HG03378 (cell line): ENCODE data around the gene SMAD2.

Experiments
- ATAC-seq: cut with Tn5 transposase; IDR thresholded peaks from one replicate; pipeline ENCODE4 v1.9.1; 2021; ENCODE audit warnings: mild to moderate bottlenecking, moderate library complexity; ENCODE audit not compliant: unreplicated experiment

Gene SMAD2

DNA sequence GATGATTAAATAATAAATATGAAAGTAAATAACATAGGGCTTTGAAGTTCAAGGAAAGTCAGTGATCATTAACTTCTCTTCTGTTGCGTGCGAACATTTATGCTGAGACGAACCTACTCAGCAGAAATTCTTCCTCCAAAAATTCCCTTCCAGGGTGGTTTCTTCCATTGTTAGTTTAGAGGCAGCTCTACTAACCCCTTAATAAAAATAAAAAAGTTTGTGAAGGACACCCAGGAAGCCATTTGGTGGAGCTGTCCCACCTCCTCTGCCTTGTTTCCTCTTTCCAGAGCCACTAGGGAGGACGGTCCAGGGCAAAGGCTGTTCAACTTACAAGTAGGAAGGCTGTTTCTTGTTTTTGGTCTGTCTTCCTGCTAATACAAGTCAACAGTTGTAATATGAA is 2.1 kb upstream of the SMAD2 start:
- ATAC-seq, result no peak

DNA sequence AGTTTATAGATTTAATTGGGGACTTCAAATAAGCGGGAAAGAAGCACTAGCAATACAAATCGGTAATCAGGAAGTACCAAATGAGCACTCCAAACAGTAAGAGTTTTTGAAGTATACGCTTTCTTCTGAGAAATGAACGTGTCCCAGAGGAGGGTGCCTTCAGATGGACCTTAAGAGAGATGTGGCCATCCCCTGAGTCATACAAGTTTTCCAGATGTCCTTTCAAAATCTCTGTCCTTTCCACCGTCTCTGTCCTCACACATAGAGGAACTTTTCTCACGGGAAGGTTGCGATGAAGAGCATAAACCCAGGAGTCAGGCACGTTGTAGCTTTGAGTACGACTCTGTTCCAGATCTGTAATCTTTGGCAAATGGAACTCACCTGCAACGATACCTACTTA is 1.7 kb upstream of the SMAD2 start:
- no peak for ATAC-seq

DNA sequence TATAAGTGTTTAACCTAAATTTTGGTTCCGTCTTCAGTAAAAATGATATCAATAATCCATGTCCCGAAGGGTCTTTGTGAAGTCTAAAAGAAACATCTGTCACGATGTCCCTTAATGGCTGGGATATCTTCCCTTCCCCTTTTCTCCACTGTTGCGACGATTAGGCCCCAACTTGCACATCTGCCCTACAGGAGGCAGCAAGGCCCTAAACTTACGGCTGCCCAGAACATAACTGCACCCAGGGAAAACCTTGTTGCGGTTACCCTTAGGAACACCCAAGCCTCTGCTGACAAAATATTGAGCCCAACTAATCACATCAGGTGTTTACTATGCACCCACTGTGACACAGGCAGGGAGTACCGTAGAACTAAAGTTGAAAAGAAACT is 1.3 kb upstream of the SMAD2 start:
- ATAC-seq, result peak; percentile 12

DNA sequence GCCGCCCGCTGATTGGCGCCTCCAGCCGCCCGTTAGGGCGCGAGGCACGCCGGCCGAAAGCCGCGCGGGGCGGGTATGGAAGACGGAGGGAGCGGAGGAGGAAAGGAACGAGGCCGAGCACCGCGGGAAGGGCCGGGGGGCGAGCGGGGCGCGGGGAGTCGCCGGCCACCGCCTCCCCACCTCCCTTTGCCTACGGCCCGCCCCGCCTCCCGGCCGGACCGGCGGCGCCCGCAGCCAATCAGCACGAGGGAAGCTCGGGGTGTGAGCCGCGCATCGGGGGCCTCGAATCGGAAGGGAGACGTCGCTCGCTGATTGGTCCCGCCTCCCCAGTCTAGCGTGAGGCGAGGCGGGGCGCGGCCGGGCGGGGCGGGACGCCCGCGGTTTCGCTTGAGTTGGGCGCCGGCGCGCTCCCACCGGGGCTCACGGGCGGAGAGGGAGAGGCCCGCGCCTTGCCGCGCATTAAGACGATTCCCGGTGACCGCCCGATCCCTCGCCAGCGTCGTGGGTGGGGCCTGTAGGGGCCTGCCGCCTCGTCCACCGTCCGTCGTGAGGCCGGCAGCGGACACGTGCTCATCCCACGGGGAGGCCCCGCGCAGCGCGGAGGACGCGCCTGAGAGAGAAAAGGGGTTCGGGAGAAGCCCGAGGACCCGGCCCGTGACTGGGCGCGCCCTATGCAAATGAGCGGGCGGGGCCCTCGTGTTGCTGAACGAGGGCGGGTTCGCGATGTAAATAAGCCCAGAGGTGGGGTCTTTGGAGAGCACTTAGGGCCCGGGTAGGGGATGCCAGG is 665 bp upstream of the SMAD2 start:
- ATAC-seq, result peak; percentile 81

DNA sequence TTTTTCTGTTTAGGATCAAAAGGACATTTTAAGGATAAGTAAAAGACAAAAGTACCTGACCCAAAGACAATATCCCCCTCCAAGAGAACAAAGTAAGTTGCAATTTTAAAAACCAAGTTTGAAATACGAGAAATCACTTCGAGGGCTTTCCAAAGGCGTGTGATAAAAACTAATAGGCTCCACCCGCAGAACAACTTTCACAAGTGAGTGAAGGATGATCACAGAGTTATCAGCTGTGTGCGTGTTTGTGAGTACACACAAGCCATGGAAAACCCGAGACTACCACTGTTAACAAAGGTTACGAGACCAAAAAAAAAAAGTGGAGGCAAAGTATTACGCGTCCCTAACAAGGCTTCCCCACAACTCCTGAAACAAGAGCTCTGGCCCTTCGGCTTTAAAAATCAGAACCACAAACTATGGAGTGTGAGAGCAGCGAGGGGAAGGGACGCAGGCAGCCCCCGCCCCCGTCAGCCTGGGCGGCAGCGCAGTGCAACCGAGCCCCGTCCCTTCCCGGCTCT is 719 bp downstream of the SMAD2 start:
- no peak for ATAC-seq

DNA sequence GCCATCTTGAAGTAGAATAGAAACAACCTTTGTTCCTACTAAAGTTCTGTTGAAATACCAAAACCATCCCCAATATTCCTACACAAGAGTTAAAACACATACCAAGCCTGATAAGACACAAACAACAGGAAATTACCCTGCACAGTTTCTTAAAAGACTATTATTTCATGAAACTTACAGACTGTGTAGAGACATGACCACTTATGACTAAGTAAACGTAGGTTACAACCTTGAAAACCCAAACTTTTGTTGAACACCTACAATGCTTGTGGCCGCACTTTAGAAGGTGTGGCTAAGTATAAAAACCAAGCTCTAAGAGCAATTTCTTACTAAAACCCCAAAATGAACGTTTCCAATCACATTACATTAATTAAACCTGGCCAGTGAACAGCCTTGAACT is 2.0 kb downstream of the SMAD2 start:
- no peak for ATAC-seq

DNA sequence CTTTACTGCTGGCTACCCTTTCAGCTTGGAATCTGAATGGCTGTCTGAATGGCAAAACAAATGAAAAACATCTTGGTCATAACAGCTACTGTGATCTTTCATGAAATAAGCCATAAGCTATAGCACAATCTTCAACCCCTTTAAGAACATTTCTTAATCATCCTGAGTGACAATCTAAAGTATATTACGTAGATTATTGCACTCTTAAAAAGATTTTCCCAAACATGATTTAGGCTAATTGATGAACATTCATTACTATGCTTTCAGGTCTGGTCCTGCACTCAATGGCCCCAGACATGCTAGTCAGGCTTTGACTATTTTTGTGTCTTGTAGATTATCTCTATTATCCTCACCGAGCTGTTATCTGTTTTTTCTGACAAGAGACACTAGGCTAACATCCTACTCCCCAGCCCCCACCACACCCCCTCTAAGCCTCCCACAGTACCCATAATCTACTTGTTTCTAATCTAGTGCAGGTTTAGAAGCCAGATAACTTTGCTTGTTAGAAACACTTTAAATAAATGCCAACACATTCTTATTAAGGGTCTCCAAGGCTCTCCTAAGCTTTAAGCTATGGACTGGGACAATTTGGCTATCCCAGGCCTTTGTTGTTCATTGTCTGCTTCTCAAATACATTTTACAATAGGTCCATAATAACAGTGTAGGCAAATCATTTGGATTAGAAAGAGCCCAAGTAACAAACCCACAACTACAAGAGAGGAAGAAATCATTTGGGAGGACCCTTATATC is 4.2 kb downstream of the SMAD2 start:
- no peak for ATAC-seq

DNA sequence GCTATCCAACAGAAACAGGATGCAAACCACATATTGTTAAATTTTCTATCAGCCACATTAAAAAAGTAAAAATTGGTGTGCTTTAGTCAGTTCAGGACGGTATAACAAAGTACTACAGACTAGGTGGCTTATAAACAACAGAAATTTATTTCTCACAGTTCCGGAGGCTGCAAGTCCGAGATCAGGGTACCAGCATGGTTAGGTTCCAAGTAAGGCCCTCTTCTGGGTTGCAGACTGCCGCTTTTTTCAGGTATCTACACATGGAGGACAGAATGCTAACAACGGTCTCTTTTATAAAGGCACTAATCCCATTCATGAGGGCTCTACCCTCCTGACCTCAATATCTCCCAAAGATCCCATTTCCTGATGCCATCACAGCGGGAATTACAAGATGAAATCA is 10.5 kb downstream of the SMAD2 start:
- ATAC-seq, result no peak

DNA sequence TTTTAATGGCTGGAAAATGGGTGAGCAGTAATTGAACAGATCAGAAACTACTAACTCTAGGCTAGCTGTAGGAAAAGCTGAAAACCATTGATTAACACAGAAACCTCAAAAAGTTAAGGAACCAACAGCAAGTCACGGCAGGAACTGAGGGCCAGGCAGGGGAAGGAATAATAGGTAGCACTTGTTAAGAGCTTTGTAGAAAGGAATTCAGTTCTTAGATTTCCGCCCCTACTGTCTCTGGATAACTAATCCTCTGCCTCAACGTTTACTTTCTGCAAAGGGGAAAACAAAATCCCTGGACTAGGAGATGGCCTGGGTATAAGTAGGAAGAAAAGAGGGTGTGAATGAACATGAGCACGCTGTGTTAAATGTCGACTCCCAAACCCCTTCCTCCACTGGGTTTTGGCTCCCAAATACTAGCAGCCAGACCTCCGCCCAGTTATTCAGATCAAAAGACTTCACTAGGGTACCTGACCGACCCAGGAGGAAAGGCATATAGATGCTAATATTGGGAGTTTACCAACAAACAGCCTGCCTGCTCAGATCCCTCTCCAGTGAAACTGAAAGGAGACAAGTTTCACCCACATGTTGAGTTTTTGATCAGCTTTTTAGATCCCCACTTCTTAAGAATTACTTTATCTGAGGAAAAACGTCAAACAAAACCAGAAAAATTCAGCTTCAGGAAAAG is 12.4 kb downstream of the SMAD2 start:
- ATAC-seq, result no peak

DNA sequence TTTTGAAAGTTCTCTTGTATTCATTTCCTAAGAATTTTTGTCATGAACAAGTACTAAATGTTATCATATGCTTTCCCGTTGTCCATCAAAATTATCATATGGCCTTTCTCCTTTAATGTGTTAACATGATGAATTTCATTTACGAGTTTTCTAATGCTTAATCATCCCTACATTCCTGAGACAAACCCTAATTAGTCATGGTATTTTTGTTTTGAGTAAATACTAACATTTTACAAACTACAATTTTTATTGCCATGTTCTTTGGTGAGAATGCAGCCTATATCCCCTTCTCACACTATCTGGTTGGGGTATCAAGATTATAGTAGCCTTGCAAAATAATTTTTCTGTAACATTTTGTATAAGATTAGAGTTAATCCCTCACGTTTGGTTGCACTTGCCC is 14.5 kb downstream of the SMAD2 start:
- no peak for ATAC-seq

DNA sequence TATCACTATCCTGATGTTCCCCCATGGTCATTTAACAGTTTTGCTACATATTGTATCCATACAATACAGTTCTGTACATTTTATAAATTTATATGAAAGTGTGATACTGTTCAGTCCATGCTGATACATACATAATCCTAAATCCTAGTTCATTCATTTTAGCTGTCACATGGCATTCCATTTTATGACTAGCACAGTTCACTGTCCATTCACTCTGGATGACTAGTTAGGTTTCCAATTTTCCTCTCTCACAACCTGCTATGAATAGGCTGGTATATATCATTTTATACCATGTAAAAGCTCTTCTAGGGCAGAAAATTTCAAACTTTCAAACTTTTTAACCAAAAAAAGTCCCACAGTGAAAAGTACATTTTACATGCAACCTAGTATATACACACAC is 15.2 kb downstream of the SMAD2 start:
- no peak for ATAC-seq

DNA sequence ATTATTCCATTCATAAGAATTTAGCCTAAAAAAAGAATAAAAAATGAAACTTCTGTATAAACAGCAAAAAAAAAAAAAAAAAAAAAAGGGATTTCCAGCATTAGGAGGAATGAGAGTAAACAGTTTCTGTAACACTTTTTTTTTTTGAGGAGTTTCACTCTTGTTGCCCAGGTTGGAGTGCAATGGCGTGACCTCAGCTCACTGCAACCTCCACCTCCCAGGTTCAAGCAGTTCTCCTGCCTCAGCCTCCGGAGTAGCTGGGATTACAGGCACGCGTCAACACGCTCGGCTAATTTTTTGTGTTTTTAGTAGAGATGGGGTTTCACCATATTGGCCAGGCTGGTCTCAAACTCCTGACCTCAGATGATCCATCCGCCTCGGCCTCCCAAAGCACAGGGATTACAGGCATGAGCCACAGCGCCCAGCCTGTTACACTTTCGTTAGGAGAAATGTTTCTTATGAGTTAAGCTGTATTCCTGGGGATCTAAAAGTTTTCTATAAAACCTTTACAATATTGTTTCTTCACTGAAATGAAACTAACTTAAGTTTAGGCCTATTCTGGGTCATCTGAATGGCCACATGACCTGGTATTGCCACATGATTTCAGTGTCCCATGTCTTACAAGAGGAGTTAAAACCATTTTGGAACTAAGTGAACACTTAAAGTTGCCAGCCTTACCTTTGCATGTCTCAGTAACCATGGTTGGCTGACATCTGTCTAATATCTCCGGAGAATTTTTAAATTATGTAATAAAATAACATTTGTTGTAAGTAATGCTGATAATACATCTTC is 17.5 kb downstream of the SMAD2 start:
- ATAC-seq, result no peak

DNA sequence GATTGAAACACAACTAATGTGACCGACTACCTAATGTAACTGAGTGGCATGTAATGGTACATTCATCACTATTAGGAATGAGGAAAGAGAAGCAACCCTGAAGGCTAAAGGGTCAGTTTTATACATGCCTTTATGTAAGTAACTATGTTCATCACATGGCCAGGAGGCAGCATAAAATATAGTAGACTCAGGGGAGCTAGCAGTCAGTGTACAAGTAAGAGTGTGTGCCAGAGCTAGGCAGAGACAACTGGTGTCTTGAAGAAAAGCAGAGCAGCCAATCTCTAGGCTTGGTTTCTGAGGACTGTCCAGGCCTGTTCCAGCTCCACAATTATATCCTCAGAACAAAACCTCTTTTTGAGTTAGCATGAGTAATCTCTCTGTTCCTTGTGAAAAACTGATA is 18.1 kb downstream of the SMAD2 start:
- ATAC-seq, result no peak

DNA sequence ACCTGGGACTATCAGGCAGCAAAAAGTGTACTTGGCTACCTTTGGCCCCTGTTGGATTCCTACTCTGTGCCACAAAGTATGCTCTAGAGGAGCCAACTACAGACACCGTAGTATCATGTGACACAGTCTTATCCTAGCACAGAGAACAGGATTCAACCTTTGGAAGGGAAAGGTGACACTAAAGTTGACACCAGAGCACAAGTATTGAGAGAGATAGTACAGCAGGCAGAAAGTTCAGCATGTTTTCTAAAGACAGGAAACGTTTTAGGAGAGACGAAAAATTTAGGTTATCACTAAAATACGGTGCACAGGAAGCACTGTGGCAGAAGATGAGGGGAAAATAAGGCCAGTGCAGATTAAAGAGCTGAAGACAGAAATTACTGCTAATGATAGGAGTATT is 18.6 kb downstream of the SMAD2 start:
- no peak for ATAC-seq

DNA sequence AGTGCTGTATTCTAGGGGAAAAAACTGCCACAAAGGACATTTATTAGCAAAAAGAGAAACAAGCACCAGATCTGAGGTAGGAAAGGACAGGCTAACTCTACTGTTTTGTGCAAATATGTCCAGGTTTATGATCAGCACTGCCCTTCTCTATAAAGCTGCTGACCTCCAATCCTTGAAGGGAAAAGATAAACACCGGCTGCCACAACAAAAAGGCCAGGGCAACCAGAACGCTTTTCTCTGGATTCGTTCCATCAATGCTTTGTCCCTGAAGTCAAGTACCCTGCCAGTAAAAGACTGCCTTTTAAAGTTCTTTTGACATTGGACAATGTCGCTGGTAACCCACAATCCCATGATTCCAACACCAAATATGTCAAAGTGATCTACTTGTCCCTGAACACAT is 21.0 kb downstream of the SMAD2 start:
- no peak for ATAC-seq

DNA sequence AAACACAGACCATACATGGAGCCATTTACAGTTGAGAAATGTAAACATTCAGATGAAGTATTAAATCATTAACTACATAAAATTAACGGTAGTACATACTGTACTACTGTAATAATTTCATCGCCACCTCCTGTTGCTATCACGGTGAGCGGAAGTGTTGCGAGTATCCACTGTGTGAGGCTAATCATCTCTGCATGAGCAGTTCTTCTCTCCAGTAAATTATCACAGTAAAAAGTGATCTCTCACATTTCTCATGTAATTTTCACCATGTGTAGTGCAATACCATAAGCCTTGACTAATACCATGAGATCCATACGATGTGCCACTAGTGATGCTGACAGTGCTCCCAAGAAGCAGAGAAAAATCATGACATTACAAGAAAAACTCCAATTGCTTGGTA is 21.9 kb downstream of the SMAD2 start:
- no peak for ATAC-seq

DNA sequence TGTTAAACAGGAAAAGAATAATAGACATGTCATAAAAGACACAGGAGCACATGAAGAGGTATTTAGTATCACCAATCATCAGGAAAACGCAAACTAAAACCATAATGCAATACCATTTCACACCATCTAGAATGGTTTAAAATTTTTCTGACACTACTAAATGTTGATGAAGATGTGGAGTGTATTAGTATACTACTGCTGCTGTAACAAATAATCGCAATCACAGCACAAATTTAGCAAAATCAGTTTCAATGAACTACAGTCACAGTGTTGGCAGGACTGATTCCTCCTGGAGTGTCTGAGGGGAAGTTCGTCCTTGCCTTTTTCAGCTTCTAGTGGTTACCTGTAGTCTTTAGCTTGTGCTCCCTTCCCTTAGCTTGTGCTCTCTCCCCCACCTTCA is 24.1 kb downstream of the SMAD2 start:
- ATAC-seq, result no peak

DNA sequence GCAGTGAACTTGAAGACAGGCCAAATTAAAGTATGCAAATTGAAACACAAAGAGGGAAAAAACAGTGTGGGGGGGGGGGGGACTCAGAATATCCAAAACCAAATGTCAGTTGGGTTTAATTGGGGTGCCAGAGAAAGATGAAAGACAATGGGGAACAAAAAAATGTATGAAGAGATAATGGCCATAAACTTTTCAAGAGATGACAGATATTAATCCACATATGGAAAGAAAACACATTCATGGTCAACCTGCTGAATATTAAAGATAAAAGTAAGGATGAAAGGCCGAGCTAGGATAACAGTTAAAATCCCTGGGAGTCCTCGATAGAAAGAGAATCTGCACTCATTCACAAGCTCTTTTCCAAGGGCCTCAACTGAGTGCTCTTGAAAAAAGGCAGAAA is 26.6 kb downstream of the SMAD2 start:
- ATAC-seq, result no peak

DNA sequence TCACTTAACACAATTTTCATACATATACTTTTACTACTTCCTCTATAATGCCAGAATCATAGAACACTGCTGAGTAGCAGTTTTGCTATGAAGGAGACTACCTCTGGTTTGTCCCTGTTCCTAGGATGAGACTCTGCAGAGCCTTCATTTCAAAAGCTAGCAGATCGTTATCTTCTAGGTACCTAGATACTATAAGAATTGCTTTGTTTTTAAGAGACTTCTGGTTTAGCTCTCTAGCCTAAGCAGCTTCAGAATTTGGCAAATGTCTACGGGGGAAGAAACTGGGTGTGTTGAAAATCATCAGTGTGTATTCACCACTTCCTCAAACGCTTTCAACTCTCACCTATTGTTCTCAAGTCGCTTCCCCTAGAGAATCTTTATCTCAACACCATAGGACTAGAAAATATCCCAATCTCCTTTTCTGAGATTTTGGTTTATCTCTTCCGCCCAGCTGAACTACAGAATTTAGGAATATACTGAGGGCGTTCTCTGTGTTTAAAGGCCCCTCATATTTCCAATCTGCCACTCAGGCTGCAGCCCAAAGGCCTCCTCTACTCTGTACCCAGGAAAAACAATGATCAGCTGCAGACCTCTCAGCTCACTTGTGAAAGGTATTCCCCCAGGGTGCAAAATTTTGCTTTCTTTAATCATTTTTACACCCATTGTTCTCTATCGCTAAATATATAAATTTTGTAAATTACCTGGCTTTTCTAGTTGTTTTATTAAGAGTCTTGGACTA is 28.7 kb downstream of the SMAD2 start:
- ATAC-seq, result peak; percentile 89

DNA sequence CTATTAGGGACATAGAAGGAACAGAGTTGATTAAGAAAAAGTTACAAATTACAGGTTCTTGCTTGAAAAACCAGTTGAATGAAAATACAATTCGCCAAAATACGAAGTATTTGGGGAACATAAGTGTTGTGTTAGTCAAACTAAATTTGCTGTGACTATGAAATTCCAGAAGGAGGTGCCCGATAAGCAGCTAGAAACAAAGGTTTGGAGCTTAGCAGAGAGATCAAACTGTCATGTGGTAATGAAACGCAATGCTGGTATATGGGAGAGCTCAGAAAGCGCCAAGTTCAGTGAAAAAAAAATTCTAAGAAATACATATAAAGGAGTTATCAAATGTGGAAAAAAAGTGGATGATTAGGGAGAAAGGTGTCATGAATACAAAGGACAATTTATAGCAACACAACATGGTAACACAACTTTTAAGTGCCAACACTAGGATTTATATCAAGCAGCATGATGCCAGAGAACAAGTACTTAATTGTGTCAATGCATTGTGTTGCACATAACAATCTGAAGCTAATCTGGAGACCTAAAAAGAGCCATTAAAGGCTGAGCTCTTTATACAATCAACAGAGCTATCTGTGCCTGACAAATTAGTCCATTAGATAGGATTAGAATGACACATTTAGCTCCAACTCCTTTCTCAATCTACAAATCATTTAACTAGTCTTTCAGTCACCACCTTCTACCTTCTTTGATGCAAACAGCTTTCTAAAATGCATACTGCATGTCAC is 31.2 kb downstream of the SMAD2 start:
- no peak for ATAC-seq
